HCT116 (cell line): ENCODE results near the gene SLC5A10.

Experiments
- EZH2 ChIP-seq: fragments of 200-600 bp; sonication (generic); IDR thresholded peaks from 2 replicates; pipeline ENCODE4 v1.6.1; 2017; ENCODE audit warnings: antibody characterized with exemption, mixed run types
- EZH2phosphoT487 ChIP-seq: fragments of 200-600 bp; IDR thresholded peaks from 2 replicates; pipeline ENCODE4 v1.6.1; 2018; ENCODE audit warnings: antibody characterized with exemption, borderline replicate concordance
- POLR2A ChIP-seq: IDR thresholded peaks from 2 replicates; pipeline ENCODE4 v1.7.0; 2011; ENCODE audit warnings: borderline replicate concordance; ENCODE audit not compliant: insufficient read depth, insufficient read length; ENCODE audit errors: extremely low read depth
- POLR2AphosphoS5 ChIP-seq: IDR thresholded peaks from 2 replicates; pipeline ENCODE4 v1.6.1; 2011; ENCODE audit warnings: mild to moderate bottlenecking, low read depth, low read length, moderate library complexity
- RAD21 ChIP-seq: IDR thresholded peaks from 2 replicates; pipeline ENCODE4 v1.6.1; 2012; ENCODE audit warnings: low read depth, mild to moderate bottlenecking
- SIN3A ChIP-seq: IDR thresholded peaks from 2 replicates; pipeline ENCODE4 v1.6.1; 2012; ENCODE audit warnings: low read depth
- SP1 ChIP-seq: IDR thresholded peaks from 2 replicates; pipeline ENCODE4 v1.6.1; 2012; ENCODE audit warnings: low read depth
- YY1 ChIP-seq: IDR thresholded peaks from 2 replicates; pipeline ENCODE4 v1.6.1; 2011; ENCODE audit warnings: low read length, low read depth, moderate library complexity, mild to moderate bottlenecking; ENCODE audit not compliant: insufficient replicate concordance; ENCODE audit errors: extremely low read depth
- ZNF274 ChIP-seq: fragments of 200-500 bp; sonication (Bioruptor generic); IDR thresholded peaks from 2 replicates; pipeline ENCODE4 v1.6.1; 2014; ENCODE audit warnings: mild to moderate bottlenecking, low read depth, low read length, inconsistent platforms
- TF ChIP-seq, protein P1 (sequence below), 3 experiments: fragments of 200-600 bp in 1 of 3; sonication (generic) in 1 of 3; IDR thresholded peaks in 2 of 3; conservative IDR thresholded peaks in 1 of 3; 2 replicates each; pipeline ENCODE4 v1.5.1; 2012 to 2017; ENCODE audit warnings: low read depth in 2 of 3, low read length in 2 of 3, antibody characterized with exemption in 1 of 3, borderline replicate concordance in 1 of 3, control low read depth in 1 of 3, mild to moderate bottlenecking in 1 of 3, mixed read lengths in 1 of 3, mixed run types in 1 of 3, moderate library complexity in 1 of 3; ENCODE audit not compliant: insufficient read depth in 1 of 3
- TF ChIP-seq, protein P2 (sequence below): IDR thresholded peaks from 2 replicates; pipeline ENCODE4 v1.6.1; 2011; ENCODE audit warnings: mild to moderate bottlenecking, low read length, moderate library complexity; ENCODE audit not compliant: insufficient replicate concordance; ENCODE audit errors: extremely low read depth
- TF ChIP-seq, protein P3 (sequence below): IDR thresholded peaks from 2 replicates; pipeline ENCODE4 v1.6.1; 2012; ENCODE audit warnings: low read depth
- TF ChIP-seq, protein P4 (sequence below): IDR thresholded peaks from 2 replicates; pipeline ENCODE4 v1.6.1; 2012
- TF ChIP-seq, protein P5 (sequence below): IDR thresholded peaks from 2 replicates; pipeline ENCODE4 v1.6.1; 2012

DNA sequence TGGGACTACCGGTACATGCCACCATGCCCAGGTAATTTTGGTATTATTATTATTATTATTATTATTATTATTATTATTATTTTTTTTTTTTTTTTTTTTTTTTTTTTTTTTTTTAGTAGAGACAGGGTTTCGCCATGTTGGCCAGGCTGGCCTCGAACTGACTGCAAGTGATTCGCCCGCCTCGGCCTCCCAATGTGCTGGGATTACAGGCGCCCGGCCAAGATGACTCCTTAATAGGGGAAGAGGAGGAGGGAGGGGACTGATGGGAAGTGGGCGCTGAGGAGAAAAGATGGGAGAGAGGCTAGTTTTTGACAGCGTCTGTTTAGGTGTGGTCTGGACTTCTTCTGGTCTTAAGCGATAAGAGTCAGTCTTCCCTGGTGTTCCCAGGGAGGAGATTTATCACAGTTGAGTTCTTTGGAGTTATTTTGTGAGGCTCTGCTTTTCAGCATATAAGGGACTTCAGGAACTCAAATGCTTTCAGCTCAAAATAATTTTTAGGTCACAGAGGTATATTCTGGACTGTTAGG, 34.4 kb upstream of the SLC5A10 start:
- TF ChIP-seq, protein P1, sequence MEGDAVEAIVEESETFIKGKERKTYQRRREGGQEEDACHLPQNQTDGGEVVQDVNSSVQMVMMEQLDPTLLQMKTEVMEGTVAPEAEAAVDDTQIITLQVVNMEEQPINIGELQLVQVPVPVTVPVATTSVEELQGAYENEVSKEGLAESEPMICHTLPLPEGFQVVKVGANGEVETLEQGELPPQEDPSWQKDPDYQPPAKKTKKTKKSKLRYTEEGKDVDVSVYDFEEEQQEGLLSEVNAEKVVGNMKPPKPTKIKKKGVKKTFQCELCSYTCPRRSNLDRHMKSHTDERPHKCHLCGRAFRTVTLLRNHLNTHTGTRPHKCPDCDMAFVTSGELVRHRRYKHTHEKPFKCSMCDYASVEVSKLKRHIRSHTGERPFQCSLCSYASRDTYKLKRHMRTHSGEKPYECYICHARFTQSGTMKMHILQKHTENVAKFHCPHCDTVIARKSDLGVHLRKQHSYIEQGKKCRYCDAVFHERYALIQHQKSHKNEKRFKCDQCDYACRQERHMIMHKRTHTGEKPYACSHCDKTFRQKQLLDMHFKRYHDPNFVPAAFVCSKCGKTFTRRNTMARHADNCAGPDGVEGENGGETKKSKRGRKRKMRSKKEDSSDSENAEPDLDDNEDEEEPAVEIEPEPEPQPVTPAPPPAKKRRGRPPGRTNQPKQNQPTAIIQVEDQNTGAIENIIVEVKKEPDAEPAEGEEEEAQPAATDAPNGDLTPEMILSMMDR (IDR thresholded peaks at IDR 0.05 in 2 of 3, conservative IDR thresholded peaks at IDR 0.05 in 1 of 3; ENCODE audit: borderline replicate concordance in 1 of 3, insufficient read depth in 1 of 3, low read depth in 2 of 3, low read length in 2 of 3), result no peak
- TF ChIP-seq POLR2A (no peak), EZH2 (no peak), POLR2AphosphoS5 (no peak), RAD21 (no peak), SIN3A (no peak), ZNF274 (no peak), YY1 (no peak), SP1 (no peak), EZH2phosphoT487 (no peak)
- TF ChIP-seq, protein P2, sequence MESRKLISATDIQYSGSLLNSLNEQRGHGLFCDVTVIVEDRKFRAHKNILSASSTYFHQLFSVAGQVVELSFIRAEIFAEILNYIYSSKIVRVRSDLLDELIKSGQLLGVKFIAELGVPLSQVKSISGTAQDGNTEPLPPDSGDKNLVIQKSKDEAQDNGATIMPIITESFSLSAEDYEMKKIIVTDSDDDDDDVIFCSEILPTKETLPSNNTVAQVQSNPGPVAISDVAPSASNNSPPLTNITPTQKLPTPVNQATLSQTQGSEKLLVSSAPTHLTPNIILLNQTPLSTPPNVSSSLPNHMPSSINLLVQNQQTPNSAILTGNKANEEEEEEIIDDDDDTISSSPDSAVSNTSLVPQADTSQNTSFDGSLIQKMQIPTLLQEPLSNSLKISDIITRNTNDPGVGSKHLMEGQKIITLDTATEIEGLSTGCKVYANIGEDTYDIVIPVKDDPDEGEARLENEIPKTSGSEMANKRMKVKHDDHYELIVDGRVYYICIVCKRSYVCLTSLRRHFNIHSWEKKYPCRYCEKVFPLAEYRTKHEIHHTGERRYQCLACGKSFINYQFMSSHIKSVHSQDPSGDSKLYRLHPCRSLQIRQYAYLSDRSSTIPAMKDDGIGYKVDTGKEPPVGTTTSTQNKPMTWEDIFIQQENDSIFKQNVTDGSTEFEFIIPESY, result no peak
- TF ChIP-seq, protein P3, sequence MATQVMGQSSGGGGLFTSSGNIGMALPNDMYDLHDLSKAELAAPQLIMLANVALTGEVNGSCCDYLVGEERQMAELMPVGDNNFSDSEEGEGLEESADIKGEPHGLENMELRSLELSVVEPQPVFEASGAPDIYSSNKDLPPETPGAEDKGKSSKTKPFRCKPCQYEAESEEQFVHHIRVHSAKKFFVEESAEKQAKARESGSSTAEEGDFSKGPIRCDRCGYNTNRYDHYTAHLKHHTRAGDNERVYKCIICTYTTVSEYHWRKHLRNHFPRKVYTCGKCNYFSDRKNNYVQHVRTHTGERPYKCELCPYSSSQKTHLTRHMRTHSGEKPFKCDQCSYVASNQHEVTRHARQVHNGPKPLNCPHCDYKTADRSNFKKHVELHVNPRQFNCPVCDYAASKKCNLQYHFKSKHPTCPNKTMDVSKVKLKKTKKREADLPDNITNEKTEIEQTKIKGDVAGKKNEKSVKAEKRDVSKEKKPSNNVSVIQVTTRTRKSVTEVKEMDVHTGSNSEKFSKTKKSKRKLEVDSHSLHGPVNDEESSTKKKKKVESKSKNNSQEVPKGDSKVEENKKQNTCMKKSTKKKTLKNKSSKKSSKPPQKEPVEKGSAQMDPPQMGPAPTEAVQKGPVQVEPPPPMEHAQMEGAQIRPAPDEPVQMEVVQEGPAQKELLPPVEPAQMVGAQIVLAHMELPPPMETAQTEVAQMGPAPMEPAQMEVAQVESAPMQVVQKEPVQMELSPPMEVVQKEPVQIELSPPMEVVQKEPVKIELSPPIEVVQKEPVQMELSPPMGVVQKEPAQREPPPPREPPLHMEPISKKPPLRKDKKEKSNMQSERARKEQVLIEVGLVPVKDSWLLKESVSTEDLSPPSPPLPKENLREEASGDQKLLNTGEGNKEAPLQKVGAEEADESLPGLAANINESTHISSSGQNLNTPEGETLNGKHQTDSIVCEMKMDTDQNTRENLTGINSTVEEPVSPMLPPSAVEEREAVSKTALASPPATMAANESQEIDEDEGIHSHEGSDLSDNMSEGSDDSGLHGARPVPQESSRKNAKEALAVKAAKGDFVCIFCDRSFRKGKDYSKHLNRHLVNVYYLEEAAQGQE, result no peak
- TF ChIP-seq, protein P4, sequence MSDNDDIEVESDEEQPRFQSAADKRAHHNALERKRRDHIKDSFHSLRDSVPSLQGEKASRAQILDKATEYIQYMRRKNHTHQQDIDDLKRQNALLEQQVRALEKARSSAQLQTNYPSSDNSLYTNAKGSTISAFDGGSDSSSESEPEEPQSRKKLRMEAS, result no peak
- TF ChIP-seq, protein P5, sequence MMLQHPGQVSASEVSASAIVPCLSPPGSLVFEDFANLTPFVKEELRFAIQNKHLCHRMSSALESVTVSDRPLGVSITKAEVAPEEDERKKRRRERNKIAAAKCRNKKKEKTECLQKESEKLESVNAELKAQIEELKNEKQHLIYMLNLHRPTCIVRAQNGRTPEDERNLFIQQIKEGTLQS, result no peak
